HCT116 (cell line): Measurements from ENCODE around the gene GNA12. TPM values are rescaled to one million over a fixed set of nuclear protein-coding genes. Genes with fewer than 3 reads are reported as not detected.

ENCODE experiments used
- ATAC-seq: fragments of 200-7000 bp; cut with Tn5 transposase; 2 replicates; pipeline ENCODE4 v1.9.1; 2020; ENCODE audit warnings: mild to moderate bottlenecking, moderate library complexity
- BruUV-seq: library from RNA; stranded (reverse); fragments of 400-500 nt; replicated peaks from 2 replicates; lab custom pipeline; 2021; lab: Mats Ljungman, UMichigan
- CTCF ChIA-PET: fragments of 300-600 bp; sonication (Branson Sonifier 250); formaldehyde crosslinking; loops from one replicate; lab custom pipeline; 2021; ENCODE audit warnings: antibody characterized with exemption; lab: Charles Lee
- POLR2A ChIA-PET: fragments of 300-600, 350-600 bp; sonication (Branson Sonifier 250); formaldehyde crosslinking; loops from one replicate; lab custom pipeline; 2021; ENCODE audit warnings: antibody characterized with exemption; lab: Charles Lee
- RAD21 ChIA-PET, 2 experiments: fragments of 300-600 bp; sonication (Branson Sonifier 250); formaldehyde crosslinking; loops; one replicate each; lab custom pipeline; 2023; ENCODE audit warnings: low total read pairs in 2 of 2; ENCODE audit not compliant: uncharacterized antibody in 2 of 2, unreplicated experiment in 2 of 2, low non-redundant PET in 1 of 2; lab: Charles Lee
- DNase-seq: peaks from one replicate; pipeline ENCODE4 v3.0.0-alpha.2; 2010; ENCODE audit warnings: low read depth, low spot score
- H2AFZ ChIP-seq: fragments of 200-600 bp; shearing (Covaris generic), sonication (generic); 2 replicates; pipeline ENCODE4 v1.6.1; 2017; ENCODE audit warnings: low read depth, mixed run types, mixed read lengths, antibody characterized with exemption, low read length; ENCODE audit not compliant: poor library complexity, severe bottlenecking
- H3K27ac ChIP-seq: 2 replicates; pipeline ENCODE4 v1.5.1; 2012; ENCODE audit warnings: low read depth, low read length
- H3K27me3 ChIP-seq: fragments of 200-600 bp; sonication (generic); 2 replicates; pipeline ENCODE4 v1.6.1; 2016; ENCODE audit warnings: mixed run types, low read length, mixed read lengths; ENCODE audit not compliant: insufficient read depth
- H3K36me3 ChIP-seq, 2 experiments: fragments of 200-500 bp in 1 of 2; fragments of 200-600 bp in 1 of 2; sonication (Bioruptor generic) in 1 of 2; sonication (generic) in 1 of 2; 2 replicates each; pipeline versions ENCODE4 v1.5.1 to v1.6.1; 2014 to 2016; ENCODE audit warnings: low read length in 2 of 2, inconsistent platforms in 1 of 2, mixed read lengths in 1 of 2, mixed run types in 1 of 2; ENCODE audit not compliant: insufficient read depth in 2 of 2, control insufficient read depth in 1 of 2
- H3K4me1 ChIP-seq, 2 experiments: fragments of 200-600 bp in 1 of 2; sonication (generic) in 1 of 2; 2 replicates each; pipeline versions ENCODE4 v1.5.1 to v1.6.1; 2012 to 2017; ENCODE audit warnings: low read length in 2 of 2, inconsistent platforms in 1 of 2, mild to moderate bottlenecking in 1 of 2, mixed read lengths in 1 of 2, mixed run types in 1 of 2, moderate library complexity in 1 of 2; ENCODE audit not compliant: insufficient read depth in 2 of 2, control insufficient read depth in 1 of 2
- H3K4me2 ChIP-seq: fragments of 200-600 bp; sonication (generic); 2 replicates; pipeline ENCODE4 v1.6.1; 2017; ENCODE audit warnings: mixed run types, low read length, mixed read lengths
- H3K4me3 ChIP-seq, 2 experiments: fragments of 200-600 bp in 1 of 2; sonication (generic) in 1 of 2; replicated peaks in 1 of 2; 2 replicates each; pipeline ENCODE4 v1.5.1; 2011 to 2016; ENCODE audit warnings: low read length in 2 of 2, control low read depth in 1 of 2, low read depth in 1 of 2, mild to moderate bottlenecking in 1 of 2, mixed read lengths in 1 of 2, mixed run types in 1 of 2
- H3K79me2 ChIP-seq: fragments of 200-600 bp; sonication (generic); 2 replicates; pipeline ENCODE4 v1.6.1; 2017; ENCODE audit warnings: mild to moderate bottlenecking, mixed run types, low read length, moderate library complexity, mixed read lengths; ENCODE audit not compliant: insufficient read depth
- H3K9ac ChIP-seq: fragments of 200-600 bp; sonication (generic); 2 replicates; pipeline ENCODE4 v1.6.1; 2016; ENCODE audit warnings: low read length, mixed read lengths
- H3K9me2 ChIP-seq: fragments of 200-600 bp; sonication (generic), shearing (Covaris generic); 2 replicates; pipeline ENCODE4 v1.6.1; 2017; ENCODE audit warnings: mixed run types, mild to moderate bottlenecking, moderate library complexity; ENCODE audit not compliant: insufficient read depth
- H3K9me3 ChIP-seq, 2 experiments: fragments of 200-500 bp in 1 of 2; fragments of 200-600 bp in 1 of 2; sonication (Bioruptor generic) in 1 of 2; sonication (generic) in 1 of 2; 2 replicates each; pipeline ENCODE4 v1.6.1; 2014 to 2017; ENCODE audit warnings: low read length in 2 of 2, mixed read lengths in 2 of 2, inconsistent platforms in 1 of 2, low read depth in 1 of 2, mild to moderate bottlenecking in 1 of 2, mixed run types in 1 of 2, moderate library complexity in 1 of 2; ENCODE audit not compliant: control insufficient read depth in 1 of 2, insufficient read depth in 1 of 2
- H4K20me1 ChIP-seq: fragments of 200-600 bp; sonication (generic), shearing (Covaris generic); 2 replicates; pipeline ENCODE4 v1.6.1; 2017; ENCODE audit warnings: mixed run types, mild to moderate bottlenecking, moderate library complexity; ENCODE audit not compliant: insufficient read depth
- CBX3 ChIP-seq: IDR thresholded peaks from 2 replicates; pipeline ENCODE4 v1.6.1; 2012; ENCODE audit warnings: low read depth
- CEBPB ChIP-seq: IDR thresholded peaks from 2 replicates; pipeline ENCODE4 v1.6.1; 2012; ENCODE audit warnings: low read depth
- EGR1 ChIP-seq: IDR thresholded peaks from 2 replicates; pipeline ENCODE4 v1.6.1; 2012; ENCODE audit warnings: low read depth
- ELF1 ChIP-seq: IDR thresholded peaks from 2 replicates; pipeline ENCODE4 v1.6.1; 2012; ENCODE audit warnings: low read depth, borderline replicate concordance
- EZH2 ChIP-seq: fragments of 200-600 bp; sonication (generic); IDR thresholded peaks from 2 replicates; pipeline ENCODE4 v1.6.1; 2017; ENCODE audit warnings: antibody characterized with exemption, mixed run types
- FOSL1 ChIP-seq: IDR thresholded peaks from 2 replicates; pipeline ENCODE4 v1.6.1; 2012; ENCODE audit warnings: low read depth
- MAX ChIP-seq: IDR thresholded peaks from 2 replicates; pipeline ENCODE4 v1.6.1; 2012
- POLR2A ChIP-seq: IDR thresholded peaks from 2 replicates; pipeline ENCODE4 v1.7.0; 2011; ENCODE audit warnings: borderline replicate concordance; ENCODE audit not compliant: insufficient read depth, insufficient read length; ENCODE audit errors: extremely low read depth
- POLR2AphosphoS5 ChIP-seq: IDR thresholded peaks from 2 replicates; pipeline ENCODE4 v1.6.1; 2011; ENCODE audit warnings: mild to moderate bottlenecking, low read depth, low read length, moderate library complexity
- RAD21 ChIP-seq: IDR thresholded peaks from 2 replicates; pipeline ENCODE4 v1.6.1; 2012; ENCODE audit warnings: low read depth, mild to moderate bottlenecking
- REST ChIP-seq: IDR thresholded peaks from 2 replicates; pipeline ENCODE4 v1.6.1; 2012; ENCODE audit warnings: low read depth
- SIN3A ChIP-seq: IDR thresholded peaks from 2 replicates; pipeline ENCODE4 v1.6.1; 2012; ENCODE audit warnings: low read depth
- SRF ChIP-seq: IDR thresholded peaks from 2 replicates; pipeline ENCODE4 v1.6.1; 2012; ENCODE audit warnings: low read depth
- TCF7L2 ChIP-seq: IDR thresholded peaks from 2 replicates; pipeline ENCODE4 v1.7.0; 2011; ENCODE audit warnings: borderline replicate concordance, inconsistent platforms; ENCODE audit not compliant: insufficient read depth, insufficient read length; ENCODE audit errors: extremely low read depth
- YY1 ChIP-seq: IDR thresholded peaks from 2 replicates; pipeline ENCODE4 v1.6.1; 2011; ENCODE audit warnings: low read length, low read depth, moderate library complexity, mild to moderate bottlenecking; ENCODE audit not compliant: insufficient replicate concordance; ENCODE audit errors: extremely low read depth
- ZBTB33 ChIP-seq: IDR thresholded peaks from 2 replicates; pipeline ENCODE4 v1.6.1; 2011; ENCODE audit warnings: mild to moderate bottlenecking, low read length, moderate library complexity; ENCODE audit not compliant: insufficient replicate concordance; ENCODE audit errors: extremely low read depth
- ZFX ChIP-seq: fragments of 450-650 bp; IDR thresholded peaks from 2 replicates; pipeline ENCODE4 v1.6.1; 2017
- ZNF274 ChIP-seq: fragments of 200-500 bp; sonication (Bioruptor generic); IDR thresholded peaks from 2 replicates; pipeline ENCODE4 v1.6.1; 2014; ENCODE audit warnings: mild to moderate bottlenecking, low read depth, low read length, inconsistent platforms
- intact Hi-C: fragments of 100-400 bp; cut with micrococcal nuclease; formaldehyde crosslinking; loops from 2 replicates; pipeline ENCODE4 v1.10.0; 2022
- total RNA-seq: library from RNA; stranded (reverse); gene quantifications from one replicate; pipeline ENCODE4 v1.2.1, GENCODE V29; 2021; ENCODE audit not compliant: unreplicated experiment
- TF ChIP-seq, protein P1 (sequence below), 3 experiments: fragments of 200-600 bp in 1 of 3; sonication (generic) in 1 of 3; IDR thresholded peaks in 2 of 3; conservative IDR thresholded peaks in 1 of 3; 2 replicates each; pipeline ENCODE4 v1.5.1; 2012 to 2017; ENCODE audit warnings: low read depth in 2 of 3, low read length in 2 of 3, antibody characterized with exemption in 1 of 3, borderline replicate concordance in 1 of 3, control low read depth in 1 of 3, mild to moderate bottlenecking in 1 of 3, mixed read lengths in 1 of 3, mixed run types in 1 of 3, moderate library complexity in 1 of 3; ENCODE audit not compliant: insufficient read depth in 1 of 3

The GNA12 gene
- total RNA-seq, 1 experiment from 2014 or later: 32.6 TPM

GRCh38 chr7:2817456-2817855, 26.7 kb downstream of the GNA12 start:
- H2AFZ ChIP-seq: no peak overlapping the region
- ATAC-seq (no peak), DNase-seq (no peak)
- RAD21 ChIA-PET: no interaction called here
- CTCF ChIA-PET: no interaction called here
- no peak overlapping the region for H3K4me3 ChIP-seq
- H3K27ac ChIP-seq: no peak overlapping the region
- POLR2A ChIA-PET: no interaction called here
- H3K9ac ChIP-seq: no peak overlapping the region
- H3K9me2 ChIP-seq: no peaks in the 10 kb centered on the region
- no peaks in the 10 kb centered on the region for H3K9me3 ChIP-seq
- intact Hi-C loops: no loop called here
- no TSS peak for BruUV-seq
- H3K79me2 ChIP-seq: peaks cover 76% of the 10 kb centered on the region
- H3K27me3 ChIP-seq: no peaks in the 10 kb centered on the region
- no peaks in the 10 kb centered on the region; the same call in 1 of the 2 replicates for H4K20me1 ChIP-seq
- no peaks in the 10 kb centered on the region for H3K36me3 ChIP-seq
- peaks cover 0 to 13% of the 10 kb centered on the region in 2 experiments; a peak in 1 of 4 replicates for H3K4me1 ChIP-seq
- TF ChIP-seq ELF1 (no peak), MAX (no peak), POLR2A (no peak), EGR1 (no peak), SRF (no peak), RAD21 (no peak), FOSL1 (no peak), ZNF274 (no peak), CBX3 (no peak), YY1 (no peak), SIN3A (no peak), POLR2AphosphoS5 (no peak), EZH2 (no peak), TCF7L2 (no peak), ZBTB33 (no peak), ZFX (no peak), CEBPB (no peak), REST (no peak)
- TF ChIP-seq, protein P1, sequence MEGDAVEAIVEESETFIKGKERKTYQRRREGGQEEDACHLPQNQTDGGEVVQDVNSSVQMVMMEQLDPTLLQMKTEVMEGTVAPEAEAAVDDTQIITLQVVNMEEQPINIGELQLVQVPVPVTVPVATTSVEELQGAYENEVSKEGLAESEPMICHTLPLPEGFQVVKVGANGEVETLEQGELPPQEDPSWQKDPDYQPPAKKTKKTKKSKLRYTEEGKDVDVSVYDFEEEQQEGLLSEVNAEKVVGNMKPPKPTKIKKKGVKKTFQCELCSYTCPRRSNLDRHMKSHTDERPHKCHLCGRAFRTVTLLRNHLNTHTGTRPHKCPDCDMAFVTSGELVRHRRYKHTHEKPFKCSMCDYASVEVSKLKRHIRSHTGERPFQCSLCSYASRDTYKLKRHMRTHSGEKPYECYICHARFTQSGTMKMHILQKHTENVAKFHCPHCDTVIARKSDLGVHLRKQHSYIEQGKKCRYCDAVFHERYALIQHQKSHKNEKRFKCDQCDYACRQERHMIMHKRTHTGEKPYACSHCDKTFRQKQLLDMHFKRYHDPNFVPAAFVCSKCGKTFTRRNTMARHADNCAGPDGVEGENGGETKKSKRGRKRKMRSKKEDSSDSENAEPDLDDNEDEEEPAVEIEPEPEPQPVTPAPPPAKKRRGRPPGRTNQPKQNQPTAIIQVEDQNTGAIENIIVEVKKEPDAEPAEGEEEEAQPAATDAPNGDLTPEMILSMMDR (IDR thresholded peaks at IDR 0.05 in 2 of 3, conservative IDR thresholded peaks at IDR 0.05 in 1 of 3; ENCODE audit: borderline replicate concordance in 1 of 3, insufficient read depth in 1 of 3, low read depth in 2 of 3, low read length in 2 of 3): no peak
- no peak overlapping the region for H3K4me2 ChIP-seq
